Endothelial cell (in vitro differentiated cells): ENCODE results near the gene ALDH3A1. TPM values are rescaled to one million over a fixed set of nuclear protein-coding genes. Genes with fewer than 3 reads are reported as not detected.
A peak's percentile ranks its signal among the peaks of the same experiment; 100 is the strongest.

Source experiments
- DNase-seq: peaks from one replicate; pipeline ENCODE4 v3.0.0; 2021; ENCODE audit warnings: low spot score
- H3K27ac Mint-ChIP-seq: one replicate; pipeline ENCODE4 v1.8.0; 2021; ENCODE audit warnings: mixed read lengths, inconsistent platforms; ENCODE audit not compliant: unreplicated experiment
- H3K27me3 Mint-ChIP-seq: one replicate; pipeline ENCODE4 v1.8.0; 2021; ENCODE audit warnings: mild to moderate bottlenecking, moderate library complexity, mixed read lengths, inconsistent platforms; ENCODE audit not compliant: unreplicated experiment
- H3K36me3 Mint-ChIP-seq: one replicate; pipeline ENCODE4 v1.8.0; 2021; ENCODE audit warnings: mild to moderate bottlenecking, low read depth, mixed read lengths, inconsistent platforms; ENCODE audit not compliant: unreplicated experiment
- H3K4me1 Mint-ChIP-seq: one replicate; pipeline ENCODE4 v1.8.0; 2021; ENCODE audit warnings: mild to moderate bottlenecking, mixed read lengths, inconsistent platforms; ENCODE audit not compliant: unreplicated experiment
- H3K4me3 Mint-ChIP-seq: one replicate; pipeline ENCODE4 v1.8.0; 2021; ENCODE audit warnings: mild to moderate bottlenecking, mixed read lengths, inconsistent platforms; ENCODE audit not compliant: unreplicated experiment
- H3K9me3 Mint-ChIP-seq: one replicate; pipeline ENCODE4 v1.8.0; 2021; ENCODE audit warnings: mixed read lengths, inconsistent platforms; ENCODE audit not compliant: unreplicated experiment
- CTCF ChIP-seq: fragments of 200-600 bp; sonication (generic); IDR thresholded peaks from one replicate; pipeline ENCODE4 v1.5.0; 2021; ENCODE audit warnings: antibody characterized with exemption; ENCODE audit not compliant: unreplicated experiment
- total RNA-seq: library from RNA; stranded (reverse); fragmentation: NEBNext Ultra II Directional; extraction: Animal tissue kit (Norgen Biotek cat#: 25700); gene quantifications from one replicate; pipeline ENCODE4 v1.2.1, GENCODE V29; 2021; ENCODE audit not compliant: unreplicated experiment

ALDH3A1 gene
- total RNA-seq, 1 donor from 2014 or later = 0.31 TPM

GRCh38 chr17:19737305-19738072, 10.6 kb downstream of the ALDH3A1 start:
- H3K36me3 Mint-ChIP-seq = no peaks in the 10 kb centered on the region
- no peaks in the 10 kb centered on the region for H3K9me3 Mint-ChIP-seq
- DNase-seq = no peak
- no peak overlapping the region for H3K4me3 Mint-ChIP-seq
- H3K27me3 Mint-ChIP-seq = peaks cover 6% of the 10 kb centered on the region
- H3K4me1 Mint-ChIP-seq = no peaks in the 10 kb centered on the region
- peak overlapping the region; percentile 43 for H3K27ac Mint-ChIP-seq
- no peak for TF ChIP-seq CTCF

- no peak for DNase-seq
- no peak overlapping the region for H3K4me3 Mint-ChIP-seq
- H3K27me3 Mint-ChIP-seq = peaks cover 6% of the 10 kb centered on the region
- H3K4me1 Mint-ChIP-seq = no peaks in the 10 kb centered on the region
- TF ChIP-seq CTCF = no peak
- H3K9me3 Mint-ChIP-seq = no peaks in the 10 kb centered on the region
- H3K36me3 Mint-ChIP-seq = no peaks in the 10 kb centered on the region
- H3K27ac Mint-ChIP-seq = no peak overlapping the region
These were observed 12.0 kb downstream of the ALDH3A1 start for GRCh38 chr17:19736071-19736470.

- Mint-ChIP-seq H3K27me3 (peaks cover 6% of the 10 kb centered on the region), H3K27ac (no peak overlapping the region)
These were observed 14.1 kb downstream of the ALDH3A1 start for GRCh38 chr17:19733953-19734526.

GRCh38 chr17:19731626-19732025, 16.5 kb downstream of the ALDH3A1 start:
- Mint-ChIP-seq H3K4me1 (no peaks in the 10 kb centered on the region), H3K9me3 (no peaks in the 10 kb centered on the region), H3K27ac (no peak overlapping the region), H3K4me3 (no peak overlapping the region), H3K27me3 (peaks cover 4% of the 10 kb centered on the region), H3K36me3 (no peaks in the 10 kb centered on the region)
- TF ChIP-seq CTCF = no peak
- DNase-seq = no peak

More at GRCh38 chr17:19733953-19734526, 14.1 kb downstream of the ALDH3A1 start:
- no peak for TF ChIP-seq CTCF
- no peak for DNase-seq
- Mint-ChIP-seq H3K4me1 (no peaks in the 10 kb centered on the region), H3K36me3 (no peaks in the 10 kb centered on the region), H3K4me3 (no peak overlapping the region), H3K9me3 (no peaks in the 10 kb centered on the region)

- no peak for DNase-seq
- Mint-ChIP-seq H3K27ac (no peak overlapping the region), H3K4me1 (no peaks in the 10 kb centered on the region), H3K4me3 (no peak overlapping the region), H3K27me3 (peaks cover 4% of the 10 kb centered on the region), H3K36me3 (no peaks in the 10 kb centered on the region), H3K9me3 (no peaks in the 10 kb centered on the region)
- no peak for TF ChIP-seq CTCF
These were observed 17.3 kb downstream of the ALDH3A1 start for GRCh38 chr17:19730843-19731242.
